ENCODE measurements around the gene SORCS2.

The SORCS2 gene

DNA sequence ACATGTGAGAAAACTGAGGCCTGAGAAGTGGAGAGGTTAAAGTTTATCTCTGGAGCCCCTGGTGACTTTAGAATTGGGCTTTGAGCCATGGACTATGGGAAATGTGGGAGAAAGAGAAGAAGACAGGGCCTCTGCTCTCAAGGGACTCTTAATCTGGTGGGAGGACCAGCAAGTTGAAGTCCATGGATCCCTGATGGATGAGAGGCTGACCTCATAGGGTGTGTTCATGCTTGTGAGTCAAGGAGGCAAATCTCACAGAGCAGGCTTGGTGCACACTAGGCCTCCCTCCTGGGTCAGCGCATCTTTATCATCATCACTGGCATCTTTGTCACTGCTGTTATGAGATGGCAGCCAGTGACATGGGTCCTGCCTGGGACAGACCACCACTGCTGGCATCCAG is 535.4 kb downstream of the SORCS2 start:
- no peaks in the 10 kb centered on the region for H3K79me2 ChIP-seq (ENCODE audit: insufficient read depth, low read length)
- H4K20me1 ChIP-seq (ENCODE audit: insufficient read depth, low read length): peaks cover 4% of the 10 kb centered on the region; the same call in 1 of the 2 replicates
- no peaks in the 10 kb centered on the region for H3K36me3 ChIP-seq (ENCODE audit: insufficient read depth, low read length)
- H3K27ac ChIP-seq (ENCODE audit: low read length): no peak overlapping the region
- H3K4me1 ChIP-seq (ENCODE audit: insufficient read depth, low read length): no peaks in the 10 kb centered on the region
- H2AFZ ChIP-seq (ENCODE audit: low read depth, low read length): no peak overlapping the region
- no peak for ATAC-seq (ENCODE audit: insufficient read depth, low read depth)
- no peaks in the 10 kb centered on the region for H3K9me3 ChIP-seq (ENCODE audit: insufficient read depth, low read length, severe bottlenecking)
- no peak overlapping the region for H3K4me3 ChIP-seq (ENCODE audit: low read depth in 1 of 2, low read length in 2 of 2)
- no peak overlapping the region for H3K9ac ChIP-seq (ENCODE audit: low read depth, low read length)
- no peak for DNase-seq
- H3K4me2 ChIP-seq (ENCODE audit: insufficient read depth, low read length): no peak overlapping the region
- H3K27me3 ChIP-seq (ENCODE audit: insufficient read depth, low read length, poor library complexity): no peaks in the 10 kb centered on the region
- TF ChIP-seq, protein P1, sequence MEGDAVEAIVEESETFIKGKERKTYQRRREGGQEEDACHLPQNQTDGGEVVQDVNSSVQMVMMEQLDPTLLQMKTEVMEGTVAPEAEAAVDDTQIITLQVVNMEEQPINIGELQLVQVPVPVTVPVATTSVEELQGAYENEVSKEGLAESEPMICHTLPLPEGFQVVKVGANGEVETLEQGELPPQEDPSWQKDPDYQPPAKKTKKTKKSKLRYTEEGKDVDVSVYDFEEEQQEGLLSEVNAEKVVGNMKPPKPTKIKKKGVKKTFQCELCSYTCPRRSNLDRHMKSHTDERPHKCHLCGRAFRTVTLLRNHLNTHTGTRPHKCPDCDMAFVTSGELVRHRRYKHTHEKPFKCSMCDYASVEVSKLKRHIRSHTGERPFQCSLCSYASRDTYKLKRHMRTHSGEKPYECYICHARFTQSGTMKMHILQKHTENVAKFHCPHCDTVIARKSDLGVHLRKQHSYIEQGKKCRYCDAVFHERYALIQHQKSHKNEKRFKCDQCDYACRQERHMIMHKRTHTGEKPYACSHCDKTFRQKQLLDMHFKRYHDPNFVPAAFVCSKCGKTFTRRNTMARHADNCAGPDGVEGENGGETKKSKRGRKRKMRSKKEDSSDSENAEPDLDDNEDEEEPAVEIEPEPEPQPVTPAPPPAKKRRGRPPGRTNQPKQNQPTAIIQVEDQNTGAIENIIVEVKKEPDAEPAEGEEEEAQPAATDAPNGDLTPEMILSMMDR (IDR thresholded peaks at IDR 0.05; ENCODE audit: borderline replicate concordance, extremely low read depth, low read length, poor library complexity, severe bottlenecking): no peak

DNA sequence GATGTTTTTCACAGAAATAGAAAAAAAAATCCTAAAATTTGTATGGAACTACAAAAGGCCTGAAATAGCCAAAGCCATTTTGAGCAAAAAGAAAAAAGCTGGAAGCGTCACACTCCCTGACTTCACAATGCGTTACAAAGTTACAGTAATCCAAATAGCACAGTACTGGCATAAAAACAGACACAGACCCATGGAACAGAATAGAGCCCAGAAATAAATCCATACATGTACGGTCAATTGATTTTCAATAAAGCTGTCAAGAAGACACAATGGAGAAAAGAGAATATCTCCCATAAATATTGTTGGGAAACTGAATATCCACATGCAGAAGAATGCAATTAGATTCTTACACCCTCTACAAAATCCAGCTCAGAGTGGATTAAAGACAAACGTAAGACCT is 539.1 kb downstream of the SORCS2 start:
- Histone ChIP-seq H3K9me3 (ENCODE audit: insufficient read depth, low read length, severe bottlenecking) (no peaks in the 10 kb centered on the region), H3K4me3 (ENCODE audit: low read depth in 1 of 2, low read length in 2 of 2) (no peak overlapping the region), H3K79me2 (ENCODE audit: insufficient read depth, low read length) (no peaks in the 10 kb centered on the region), H3K36me3 (ENCODE audit: insufficient read depth, low read length) (no peaks in the 10 kb centered on the region), H3K4me2 (ENCODE audit: insufficient read depth, low read length) (no peak overlapping the region), H3K4me1 (ENCODE audit: insufficient read depth, low read length) (no peaks in the 10 kb centered on the region), H3K27ac (ENCODE audit: low read length) (no peak overlapping the region), H3K27me3 (ENCODE audit: insufficient read depth, low read length, poor library complexity) (no peaks in the 10 kb centered on the region), H3K9ac (ENCODE audit: low read depth, low read length) (no peak overlapping the region), H4K20me1 (ENCODE audit: insufficient read depth, low read length) (peaks cover 4% of the 10 kb centered on the region; the same call in 1 of the 2 replicates), H2AFZ (ENCODE audit: low read depth, low read length) (no peak overlapping the region)
- DNase-seq (no peak), ATAC-seq (ENCODE audit: insufficient read depth, low read depth) (no peak)
- TF ChIP-seq EZH2 (IDR thresholded peaks at IDR 0.05; ENCODE audit: borderline replicate concordance, low read depth, low read length, severe bottlenecking): no peak
- TF ChIP-seq, protein P1 (IDR thresholded peaks at IDR 0.05; ENCODE audit: borderline replicate concordance, extremely low read depth, low read length, poor library complexity, severe bottlenecking): no peak

DNA sequence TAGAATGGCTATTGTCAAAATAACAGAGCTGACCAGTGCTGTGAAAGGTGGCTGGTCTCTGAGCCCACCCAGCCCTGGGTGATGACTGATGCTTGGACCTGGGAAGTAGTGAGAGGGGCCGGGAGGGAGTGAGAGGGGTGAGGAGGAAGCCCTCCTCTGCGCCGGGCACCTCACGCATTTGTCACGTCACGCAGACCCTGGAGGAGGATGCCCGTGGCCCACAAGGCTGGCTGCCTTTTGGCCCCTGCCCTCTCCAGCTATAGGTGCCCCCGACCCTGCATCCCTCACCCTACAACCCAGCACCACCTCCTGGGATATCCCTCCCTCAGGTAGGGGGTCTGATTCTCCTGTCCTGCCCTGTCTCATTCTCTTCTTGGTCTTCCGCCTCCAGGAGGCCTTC is 539.9 kb downstream of the SORCS2 start:
- no peak for ATAC-seq (ENCODE audit: insufficient read depth, low read depth)

More for the DNA sequence above, 539.9 kb downstream of the SORCS2 start:
- DNase-seq: no peak
- H3K36me3 ChIP-seq (ENCODE audit: insufficient read depth, low read length): no peaks in the 10 kb centered on the region
- no peaks in the 10 kb centered on the region for H3K9me3 ChIP-seq (ENCODE audit: insufficient read depth, low read length, severe bottlenecking)
- H3K27me3 ChIP-seq (ENCODE audit: insufficient read depth, low read length, poor library complexity): no peaks in the 10 kb centered on the region
- H3K79me2 ChIP-seq (ENCODE audit: insufficient read depth, low read length): no peaks in the 10 kb centered on the region
- TF ChIP-seq, protein P1 (IDR thresholded peaks at IDR 0.05; ENCODE audit: borderline replicate concordance, extremely low read depth, low read length, poor library complexity, severe bottlenecking): no peak
- no peak for TF ChIP-seq EZH2 (IDR thresholded peaks at IDR 0.05; ENCODE audit: borderline replicate concordance, low read depth, low read length, severe bottlenecking)
- H3K4me1 ChIP-seq (ENCODE audit: insufficient read depth, low read length): no peaks in the 10 kb centered on the region
- no peak overlapping the region for H3K4me3 ChIP-seq (ENCODE audit: low read depth in 1 of 2, low read length in 2 of 2)
- no peak overlapping the region for H2AFZ ChIP-seq (ENCODE audit: low read depth, low read length)
- H3K27ac ChIP-seq (ENCODE audit: low read length): no peak overlapping the region
- peaks cover 4% of the 10 kb centered on the region; the same call in 1 of the 2 replicates for H4K20me1 ChIP-seq (ENCODE audit: insufficient read depth, low read length)
- H3K4me2 ChIP-seq (ENCODE audit: insufficient read depth, low read length): no peak overlapping the region
- H3K9ac ChIP-seq (ENCODE audit: low read depth, low read length): no peak overlapping the region
